Fibroblast of lung (primary cell): ENCODE data around the gene KCNK7.

ENCODE experiments used
- EZH2 ChIP-seq: IDR thresholded peaks from 2 replicates; pipeline ENCODE4 v1.5.1; 2012; ENCODE audit warnings: low read length, control low read depth, mild to moderate bottlenecking; ENCODE audit errors: missing control alignments
- TF ChIP-seq, protein P1 (sequence below), 2 donors: IDR thresholded peaks in 1 of 2; conservative IDR thresholded peaks in 1 of 2; 1 replicate in 1 of 2; 2 replicates in 1 of 2; pipeline ENCODE4 v1.5.1; 2011 to 2012; ENCODE audit warnings: low read length in 2 of 2, control low read depth in 1 of 2, inconsistent platforms in 1 of 2, low read depth in 1 of 2, mild to moderate bottlenecking in 1 of 2

GRCh38 chr11:65643971-65644370 lies 48.4 kb upstream of the KCNK7 start:
- TF ChIP-seq, protein P1, sequence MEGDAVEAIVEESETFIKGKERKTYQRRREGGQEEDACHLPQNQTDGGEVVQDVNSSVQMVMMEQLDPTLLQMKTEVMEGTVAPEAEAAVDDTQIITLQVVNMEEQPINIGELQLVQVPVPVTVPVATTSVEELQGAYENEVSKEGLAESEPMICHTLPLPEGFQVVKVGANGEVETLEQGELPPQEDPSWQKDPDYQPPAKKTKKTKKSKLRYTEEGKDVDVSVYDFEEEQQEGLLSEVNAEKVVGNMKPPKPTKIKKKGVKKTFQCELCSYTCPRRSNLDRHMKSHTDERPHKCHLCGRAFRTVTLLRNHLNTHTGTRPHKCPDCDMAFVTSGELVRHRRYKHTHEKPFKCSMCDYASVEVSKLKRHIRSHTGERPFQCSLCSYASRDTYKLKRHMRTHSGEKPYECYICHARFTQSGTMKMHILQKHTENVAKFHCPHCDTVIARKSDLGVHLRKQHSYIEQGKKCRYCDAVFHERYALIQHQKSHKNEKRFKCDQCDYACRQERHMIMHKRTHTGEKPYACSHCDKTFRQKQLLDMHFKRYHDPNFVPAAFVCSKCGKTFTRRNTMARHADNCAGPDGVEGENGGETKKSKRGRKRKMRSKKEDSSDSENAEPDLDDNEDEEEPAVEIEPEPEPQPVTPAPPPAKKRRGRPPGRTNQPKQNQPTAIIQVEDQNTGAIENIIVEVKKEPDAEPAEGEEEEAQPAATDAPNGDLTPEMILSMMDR (conservative IDR thresholded peaks at IDR 0.05 in 1 of 2, IDR thresholded peaks at IDR 0.05 in 1 of 2; ENCODE audit: low read depth in 1 of 2, low read length in 2 of 2) = no peak
- TF ChIP-seq EZH2 = no peak
